ENCODE results near the gene DOCK1.

The DOCK1 gene

DNA sequence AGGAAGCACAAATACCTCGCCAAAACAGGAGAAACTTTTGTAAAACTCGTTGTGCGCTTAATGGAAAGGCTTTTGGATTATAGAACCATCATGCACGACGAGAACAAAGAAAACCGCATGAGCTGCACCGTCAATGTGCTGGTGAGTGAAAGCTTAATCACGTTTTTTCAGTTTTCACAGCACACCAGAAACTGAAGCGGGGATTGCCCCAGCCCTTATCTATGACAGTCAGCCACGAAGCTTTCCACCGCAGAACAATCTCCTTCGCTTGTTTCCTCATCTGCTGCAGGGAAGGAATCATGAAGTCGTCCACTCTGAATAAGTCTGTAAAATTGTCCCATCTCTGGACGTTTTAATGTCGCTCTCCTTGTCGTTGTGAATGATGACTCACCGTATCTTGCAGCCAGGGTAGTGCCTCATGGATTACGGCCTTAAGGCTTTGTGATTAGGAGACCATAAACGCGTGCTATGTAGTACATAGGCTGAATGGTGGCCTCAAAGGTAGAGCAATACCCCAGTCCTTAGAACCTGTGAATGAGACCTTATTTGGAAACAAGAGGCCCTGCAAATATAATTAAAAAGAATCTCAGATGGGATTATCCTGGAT lies 468.9 kb downstream of the DOCK1 start:
- DNase-seq (ENCODE audit: low read depth) = no peak
- no peak overlapping the region for H3K4me3 ChIP-seq (ENCODE audit: low read depth, low read length)
- TF ChIP-seq, protein P1, sequence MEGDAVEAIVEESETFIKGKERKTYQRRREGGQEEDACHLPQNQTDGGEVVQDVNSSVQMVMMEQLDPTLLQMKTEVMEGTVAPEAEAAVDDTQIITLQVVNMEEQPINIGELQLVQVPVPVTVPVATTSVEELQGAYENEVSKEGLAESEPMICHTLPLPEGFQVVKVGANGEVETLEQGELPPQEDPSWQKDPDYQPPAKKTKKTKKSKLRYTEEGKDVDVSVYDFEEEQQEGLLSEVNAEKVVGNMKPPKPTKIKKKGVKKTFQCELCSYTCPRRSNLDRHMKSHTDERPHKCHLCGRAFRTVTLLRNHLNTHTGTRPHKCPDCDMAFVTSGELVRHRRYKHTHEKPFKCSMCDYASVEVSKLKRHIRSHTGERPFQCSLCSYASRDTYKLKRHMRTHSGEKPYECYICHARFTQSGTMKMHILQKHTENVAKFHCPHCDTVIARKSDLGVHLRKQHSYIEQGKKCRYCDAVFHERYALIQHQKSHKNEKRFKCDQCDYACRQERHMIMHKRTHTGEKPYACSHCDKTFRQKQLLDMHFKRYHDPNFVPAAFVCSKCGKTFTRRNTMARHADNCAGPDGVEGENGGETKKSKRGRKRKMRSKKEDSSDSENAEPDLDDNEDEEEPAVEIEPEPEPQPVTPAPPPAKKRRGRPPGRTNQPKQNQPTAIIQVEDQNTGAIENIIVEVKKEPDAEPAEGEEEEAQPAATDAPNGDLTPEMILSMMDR (IDR thresholded peaks at IDR 0.05; ENCODE audit: control insufficient read depth, extremely low read depth, insufficient read depth) = no peak

DNA sequence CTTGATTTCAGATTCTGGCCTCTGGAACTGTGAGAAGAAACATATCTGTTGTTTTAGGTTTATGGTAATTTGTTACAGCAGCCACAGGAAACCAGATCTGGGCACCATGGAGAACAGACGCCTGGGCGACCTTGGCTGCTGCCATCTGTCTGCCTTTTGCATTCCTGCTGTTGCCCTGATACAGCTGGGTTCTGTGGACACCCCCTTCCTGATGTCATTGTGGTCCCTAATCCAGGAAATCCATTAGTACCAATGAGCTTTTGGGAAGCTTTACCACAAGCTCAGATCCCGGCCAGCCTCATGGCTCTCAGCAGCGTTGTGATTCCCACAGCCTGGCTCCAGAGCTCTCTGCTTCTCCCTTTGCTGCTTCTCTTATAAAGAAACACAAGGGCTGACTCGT lies 469.7 kb downstream of the DOCK1 start:
- TF ChIP-seq, protein P1 (IDR thresholded peaks at IDR 0.05; ENCODE audit: control insufficient read depth, extremely low read depth, insufficient read depth) = no peak

DNA sequence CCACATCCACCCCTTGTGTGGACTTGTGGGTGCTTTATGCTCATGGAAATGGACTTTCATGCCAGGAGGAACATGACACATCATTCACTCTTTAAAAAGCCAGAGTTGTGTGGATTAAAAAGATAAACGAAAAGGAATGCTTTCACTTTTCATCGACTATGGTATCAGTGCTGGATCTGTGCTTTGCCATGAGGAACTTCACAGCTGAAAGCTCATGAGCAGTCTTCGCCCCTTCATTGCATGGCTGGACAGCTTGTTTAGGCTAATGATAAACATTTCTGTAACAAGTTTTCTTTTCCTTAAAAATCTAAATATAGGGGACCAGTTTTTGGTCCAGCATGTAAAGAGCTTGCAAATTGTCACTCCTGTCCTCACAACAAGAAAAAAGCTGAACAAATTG lies 470.2 kb downstream of the DOCK1 start:
- TF ChIP-seq, protein P1 (IDR thresholded peaks at IDR 0.05; ENCODE audit: control insufficient read depth, extremely low read depth, insufficient read depth) = no peak
- H3K4me3 ChIP-seq (ENCODE audit: low read depth, low read length) = no peak overlapping the region
- DNase-seq (ENCODE audit: low read depth) = no peak

More for the DNA sequence above, 469.7 kb downstream of the DOCK1 start:
- no peak for DNase-seq (ENCODE audit: low read depth)
- H3K4me3 ChIP-seq (ENCODE audit: low read depth, low read length) = no peak overlapping the region

DNA sequence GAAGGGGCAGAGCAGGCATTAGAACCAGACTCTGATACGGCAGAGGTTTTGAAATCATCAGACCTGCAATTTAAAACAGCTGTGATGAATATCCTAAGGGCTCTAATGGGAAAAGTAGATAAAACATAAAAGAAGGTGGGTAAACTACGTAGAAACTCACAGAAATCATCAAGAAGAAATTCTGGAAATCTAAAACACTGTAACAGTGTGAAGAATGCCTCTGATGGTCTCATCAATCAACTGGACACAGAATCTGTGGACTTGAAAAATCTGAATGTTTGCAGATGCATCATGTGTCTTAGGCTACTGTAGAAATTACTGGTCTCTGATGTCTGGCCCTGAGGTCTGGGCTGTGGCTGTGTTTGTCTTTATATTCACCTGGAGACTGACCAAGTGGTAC lies 470.8 kb downstream of the DOCK1 start:
- TF ChIP-seq, protein P1 (IDR thresholded peaks at IDR 0.05; ENCODE audit: control insufficient read depth, extremely low read depth, insufficient read depth) = no peak
- no peak overlapping the region for H3K4me3 ChIP-seq (ENCODE audit: low read depth, low read length)

DNA sequence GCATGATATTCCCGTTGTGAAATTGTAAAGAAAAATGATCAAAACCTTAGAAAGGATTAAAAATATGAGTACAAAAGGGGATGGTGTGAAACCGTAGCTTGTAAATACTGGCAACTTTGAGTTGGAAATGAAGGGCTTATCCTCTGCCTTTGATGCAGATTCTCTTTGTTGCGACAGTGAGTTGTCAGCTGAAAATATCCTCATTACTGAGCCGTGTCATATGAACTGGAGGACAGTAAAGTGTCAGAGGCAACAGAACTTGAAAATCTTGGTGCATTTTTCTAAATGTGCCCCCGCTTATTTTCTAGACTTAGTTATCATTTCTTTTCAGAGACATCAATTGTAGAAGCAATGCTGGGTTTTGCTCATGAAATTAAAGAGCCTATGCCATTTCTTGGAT lies 473.4 kb downstream of the DOCK1 start:
- no peak overlapping the region for H3K4me3 ChIP-seq (ENCODE audit: low read depth, low read length)
- TF ChIP-seq, protein P1 (IDR thresholded peaks at IDR 0.05; ENCODE audit: control insufficient read depth, extremely low read depth, insufficient read depth) = no peak
- DNase-seq (ENCODE audit: low read depth) = no peak

More for the DNA sequence above, 470.8 kb downstream of the DOCK1 start:
- DNase-seq (ENCODE audit: low read depth) = no peak

DNA sequence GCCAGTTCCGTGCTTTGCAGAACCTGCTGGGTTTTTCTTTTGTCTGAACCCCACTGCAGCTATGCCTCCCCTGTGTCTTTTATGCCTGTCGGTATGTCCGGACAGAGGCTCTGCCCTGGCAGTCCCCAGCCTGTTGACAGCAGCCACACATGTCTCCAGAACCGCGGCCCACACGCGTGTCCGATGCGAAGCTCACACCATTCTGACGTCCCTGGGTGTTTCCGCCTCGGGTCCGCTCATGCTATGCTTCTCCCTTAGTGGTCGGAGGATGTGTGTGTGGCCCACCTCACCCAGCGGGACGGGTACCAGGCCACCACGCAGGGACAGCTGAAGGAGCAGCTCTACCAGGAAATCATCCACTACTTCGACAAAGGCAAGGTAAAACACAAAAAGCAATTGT lies 479.3 kb downstream of the DOCK1 start:
- TF ChIP-seq, protein P1 (IDR thresholded peaks at IDR 0.05; ENCODE audit: control insufficient read depth, extremely low read depth, insufficient read depth) = no peak

DNA sequence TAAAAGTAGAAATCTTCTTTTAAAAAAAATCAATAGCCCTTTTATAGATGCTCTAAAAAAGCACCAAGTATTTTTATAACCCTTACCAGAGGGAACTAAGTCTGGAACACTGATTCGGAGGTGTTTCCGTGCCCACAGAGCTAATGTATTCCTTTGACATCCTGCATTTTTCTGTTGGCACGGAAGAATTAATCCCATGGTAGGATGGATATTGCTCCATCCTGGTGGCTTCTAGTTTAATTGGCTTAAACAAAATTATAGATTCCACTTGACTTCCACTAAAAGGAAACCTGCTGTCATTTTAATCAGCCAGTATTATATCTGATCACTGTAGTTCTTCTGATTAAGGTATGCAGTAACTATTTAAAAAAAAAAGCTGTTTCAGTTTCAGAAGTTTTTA lies 479.8 kb downstream of the DOCK1 start:
- TF ChIP-seq, protein P1 (IDR thresholded peaks at IDR 0.05; ENCODE audit: control insufficient read depth, extremely low read depth, insufficient read depth) = no peak
- no peak for DNase-seq (ENCODE audit: low read depth)

More for the DNA sequence above, 479.3 kb downstream of the DOCK1 start:
- no peak for DNase-seq (ENCODE audit: low read depth)
- H3K4me3 ChIP-seq (ENCODE audit: low read depth, low read length) = no peak overlapping the region

More for the DNA sequence above, 479.8 kb downstream of the DOCK1 start:
- no peak overlapping the region for H3K4me3 ChIP-seq (ENCODE audit: low read depth, low read length)

Data from LNCaP clone FGC (cell line).